Activated CD4-positive, CD25-positive, alpha-beta regulatory T cell treated with anti-CD3 and anti-CD28 coated beads, Interleukin-2, amount 50 U/mL, for 72 hours (primary cell): ENCODE measurements around the gene CHAC1.
"Not testable (repeated sequence)": the region's sequence is repeated elsewhere in the genome, so short reads cannot be mapped to it uniquely, and the experiment has no call there.

Experiments
- DNase-seq: peaks from one replicate; pipeline ENCODE4 v3.0.0; 2021

Gene CHAC1

DNA sequence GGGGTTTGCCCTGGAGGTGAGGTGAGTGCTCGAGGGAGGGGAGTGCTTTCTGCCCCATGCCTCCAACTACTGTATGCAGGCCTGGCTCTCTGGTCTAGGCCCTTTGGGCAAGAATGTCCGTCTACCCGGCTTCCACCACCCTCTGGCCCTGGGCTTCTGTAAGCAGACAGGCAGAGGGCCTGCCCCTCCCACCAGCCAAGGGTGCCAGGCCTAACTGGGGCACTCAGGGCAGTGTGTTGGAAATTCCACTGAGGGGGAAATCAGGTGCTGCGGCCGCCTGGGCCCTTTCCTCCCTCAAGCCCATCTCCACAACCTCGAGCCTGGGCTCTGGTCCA is 14.8 kb upstream of the CHAC1 start:
- no peak for DNase-seq

DNA sequence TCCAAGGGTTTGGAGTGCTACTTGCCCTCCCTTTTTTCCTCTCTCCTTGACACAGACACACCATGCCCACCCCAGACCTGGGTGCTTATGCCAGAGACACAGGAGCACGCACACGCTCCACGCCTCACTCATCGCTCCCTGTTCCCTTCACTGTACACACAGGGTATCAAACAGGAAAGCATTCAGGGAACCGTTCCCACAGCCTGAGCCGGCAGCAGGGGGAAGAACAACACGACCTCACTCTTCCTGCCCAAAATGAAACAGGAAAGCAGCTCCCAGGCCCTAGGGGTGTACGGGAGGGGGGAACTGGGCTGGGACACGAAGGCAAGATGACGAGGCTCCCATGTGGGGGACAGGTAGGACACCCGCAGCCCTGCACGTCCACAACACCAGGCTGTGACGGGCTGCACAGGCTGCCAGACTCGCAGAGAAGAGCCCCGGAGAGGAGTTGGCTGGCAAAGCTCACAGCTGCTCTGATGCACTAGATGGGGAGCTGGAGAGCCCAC is 12.9 kb upstream of the CHAC1 start:
- DNase-seq, result no peak

DNA sequence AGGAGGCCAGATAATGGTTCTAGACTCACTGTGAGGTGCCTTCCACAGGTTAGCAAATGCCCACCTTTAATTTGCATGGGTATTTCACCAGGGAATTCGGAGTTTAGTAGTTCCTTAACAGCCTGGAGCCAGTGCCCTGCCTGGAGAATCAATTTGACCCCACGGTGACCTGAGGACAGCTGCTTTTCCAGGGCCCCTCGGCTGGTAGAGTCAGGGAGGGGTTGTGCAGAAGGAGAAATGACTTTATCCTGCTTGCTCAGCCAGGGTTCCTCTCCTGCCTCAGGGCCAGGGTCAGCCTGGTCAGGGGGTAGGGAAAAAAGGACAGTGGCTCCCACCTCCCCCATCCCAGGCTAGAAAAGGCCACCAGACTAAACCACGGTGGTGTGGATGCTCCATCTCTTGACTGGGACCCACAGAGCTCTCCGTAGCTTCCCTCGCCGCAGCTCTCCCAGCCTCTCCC is 12.2 kb upstream of the CHAC1 start:
- DNase-seq, result no peak

DNA sequence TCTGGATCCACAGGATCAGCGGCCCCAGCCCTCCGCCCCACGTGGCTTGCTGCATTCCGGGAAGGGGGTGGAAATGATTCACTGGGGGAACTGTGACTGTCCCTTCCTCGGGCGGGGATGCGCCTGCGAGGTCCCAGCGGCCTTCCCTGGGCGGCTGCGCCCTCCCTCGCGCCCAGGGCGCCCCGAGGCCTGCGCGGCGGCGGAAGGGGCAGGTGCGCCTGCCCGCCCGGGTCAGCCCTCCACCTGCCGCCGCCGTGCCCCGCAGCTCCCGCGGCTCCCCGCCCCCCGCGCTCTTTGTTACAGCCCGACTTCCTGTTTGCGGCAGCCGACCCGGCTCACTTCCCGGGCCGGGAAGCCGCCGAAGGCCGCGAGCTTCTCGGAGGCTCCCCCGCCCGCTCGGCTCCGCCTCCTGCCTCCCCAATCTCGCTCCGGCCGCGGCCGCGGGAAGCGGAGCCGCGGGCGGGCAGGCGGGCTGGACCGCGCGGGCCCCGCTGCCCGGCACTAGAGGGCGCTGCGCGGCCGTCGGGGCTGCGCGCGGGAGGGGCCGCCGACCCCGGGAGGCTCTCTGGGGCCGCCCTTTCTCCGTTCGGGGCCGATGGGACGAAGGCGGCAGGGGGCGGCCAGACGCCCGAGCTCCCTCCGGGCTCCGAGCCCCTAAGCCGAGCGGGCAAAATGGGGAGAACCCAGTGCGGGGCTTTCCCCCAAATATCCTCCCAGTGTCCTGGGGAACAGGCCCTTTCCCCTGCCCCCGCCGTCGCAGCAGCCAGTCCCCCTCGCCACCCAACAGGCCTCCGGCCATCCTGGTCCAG is 11.5 kb upstream of the CHAC1 start:
- DNase-seq, result peak; percentile 76

DNA sequence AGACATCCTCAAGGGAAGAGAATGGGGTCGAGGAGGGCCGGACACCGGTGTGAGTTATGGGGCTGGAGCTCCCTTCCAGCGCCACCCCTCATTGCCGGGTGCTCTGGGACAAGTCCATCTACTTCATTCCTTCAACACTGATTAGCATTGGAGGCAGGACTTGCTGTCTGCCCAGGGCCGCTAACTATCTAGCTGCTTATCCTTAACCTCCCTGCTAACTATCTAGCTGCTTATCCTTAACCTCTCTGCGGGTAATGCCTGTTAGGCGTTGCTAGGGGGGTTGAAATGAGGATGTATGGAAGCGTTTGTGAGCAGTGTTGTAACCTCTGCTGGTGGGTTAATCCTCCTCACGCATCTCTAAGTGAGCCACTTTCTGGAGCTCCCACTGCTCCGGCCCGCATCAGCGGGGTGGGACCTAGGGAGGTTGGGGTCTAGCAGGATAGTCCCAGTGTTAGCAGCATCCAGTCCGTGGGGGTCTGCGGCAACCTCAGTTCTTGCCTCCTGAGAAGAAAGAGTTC is 10.9 kb upstream of the CHAC1 start:
- DNase-seq, result no peak

DNA sequence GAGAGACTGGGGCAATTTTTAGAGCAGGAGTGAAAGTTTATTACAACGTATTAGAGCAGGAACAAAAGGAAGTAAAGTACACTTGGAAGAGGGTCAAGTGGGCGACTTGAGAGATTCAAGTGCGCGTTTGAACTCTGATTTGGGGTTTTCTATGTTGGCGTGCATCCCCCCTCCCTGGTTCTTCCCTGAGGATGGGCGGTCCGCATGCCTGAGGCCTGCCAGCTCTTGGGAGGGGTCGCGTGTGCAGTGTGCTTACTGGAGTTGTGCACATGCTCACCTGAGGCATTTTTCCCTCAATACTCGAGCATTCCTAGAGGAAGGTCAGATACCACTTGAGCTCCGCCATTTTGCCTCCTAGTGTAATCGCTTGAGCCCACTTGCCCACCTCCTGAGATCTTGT is 10.4 kb upstream of the CHAC1 start:
- DNase-seq, result no peak

DNA sequence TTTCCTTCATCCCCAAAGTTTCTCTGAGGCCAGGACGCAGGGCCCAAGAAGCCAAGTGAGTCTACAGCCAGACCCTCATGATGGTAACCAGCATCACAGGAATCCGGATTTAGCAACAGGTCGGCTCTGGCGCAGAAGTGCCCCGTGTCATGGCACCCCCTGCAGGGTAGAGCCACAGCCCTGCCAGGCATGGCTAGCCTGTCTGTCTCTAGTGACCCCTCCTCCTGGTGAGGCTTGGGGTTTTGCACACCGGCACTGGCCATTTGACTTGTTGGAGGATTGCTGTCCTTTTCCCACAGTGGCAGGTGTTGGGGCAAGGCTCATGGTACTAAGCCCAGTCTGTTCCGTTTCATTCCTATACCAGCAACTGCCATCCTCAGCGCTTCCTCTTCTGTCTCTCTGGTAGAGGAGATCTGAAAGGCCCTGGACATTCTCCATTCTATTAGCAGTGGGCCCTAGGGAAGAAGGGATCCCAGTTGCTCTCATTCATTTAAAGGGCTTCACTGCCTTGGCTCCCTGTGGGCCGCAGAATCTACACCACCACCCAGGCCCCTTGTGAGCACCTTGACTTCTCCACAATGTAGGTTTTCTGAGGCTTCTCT is 9.4 kb upstream of the CHAC1 start:
- DNase-seq, result no peak

DNA sequence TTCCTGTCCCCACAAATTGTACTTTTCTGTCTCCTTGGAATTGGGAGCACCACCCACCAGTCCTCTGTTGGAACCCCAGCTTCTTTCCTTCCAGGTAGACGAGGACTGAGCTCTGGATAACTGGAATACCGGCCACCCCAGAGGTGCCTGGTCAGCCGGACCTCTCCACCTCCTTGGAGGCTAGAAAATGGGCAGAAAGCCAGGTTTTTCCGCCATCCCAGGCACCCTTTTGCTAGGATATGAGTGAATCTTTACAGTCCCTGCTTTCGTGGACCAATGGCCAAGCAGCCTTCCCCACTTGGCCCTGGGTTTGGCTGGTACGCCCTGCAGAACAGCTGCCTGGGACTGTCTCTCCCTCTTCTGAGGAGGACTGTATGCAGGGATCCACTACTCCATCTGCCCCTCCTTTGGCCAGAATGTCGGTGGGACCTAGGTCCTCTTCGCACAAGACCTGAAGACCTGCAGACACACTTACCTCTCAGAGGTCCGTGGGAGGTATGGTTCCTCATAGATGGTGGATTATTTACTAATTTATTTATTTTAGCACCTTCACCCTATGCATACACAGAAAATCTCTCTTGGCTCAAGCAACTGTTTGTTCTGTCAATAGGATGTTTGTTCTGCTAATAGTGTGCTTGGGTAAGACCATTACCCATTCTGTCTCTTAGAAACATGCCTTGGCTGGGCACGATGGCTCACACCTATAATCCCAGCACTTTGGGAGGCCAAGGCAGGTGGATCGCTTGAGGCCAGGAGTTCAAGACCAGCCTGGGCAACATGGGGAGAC is 8.6 kb upstream of the CHAC1 start:
- DNase-seq, result no peak

DNA sequence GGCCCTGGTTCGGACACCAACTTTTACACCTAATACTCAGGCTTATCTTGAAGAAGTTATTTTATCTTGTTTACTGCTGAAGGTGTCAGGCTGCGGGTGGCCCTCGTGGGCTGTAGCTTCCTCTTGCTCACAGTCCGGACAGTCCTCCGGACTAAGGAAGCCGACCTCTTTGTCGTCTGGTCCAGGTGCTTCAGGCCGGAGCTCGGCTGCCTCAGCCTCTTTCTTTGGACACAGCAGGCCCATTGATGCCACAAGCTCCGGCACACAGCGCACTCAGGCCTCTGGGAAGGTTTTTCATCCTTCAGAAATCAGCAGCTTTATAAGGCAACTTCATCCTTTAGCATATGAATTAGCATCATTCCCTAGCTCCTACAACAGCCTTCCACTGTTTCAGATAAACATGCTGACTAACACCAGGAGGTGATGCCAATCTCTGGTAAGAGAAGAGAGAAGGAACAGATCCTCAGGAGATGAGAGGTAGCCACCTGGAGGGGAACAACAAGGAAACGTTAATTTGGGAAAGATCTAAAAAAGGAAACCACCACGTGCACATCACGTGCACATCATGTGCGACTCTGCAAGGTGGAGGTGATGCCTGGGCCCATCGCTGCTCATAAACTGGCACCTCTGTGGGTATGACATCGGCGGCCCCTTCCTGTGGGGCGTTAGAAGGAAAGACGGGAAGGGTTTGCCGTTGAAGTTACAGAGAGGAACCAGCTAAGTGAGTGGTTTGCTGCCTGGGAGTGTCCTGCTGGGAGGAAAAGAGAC is 4.4 kb upstream of the CHAC1 start:
- no peak for DNase-seq

DNA sequence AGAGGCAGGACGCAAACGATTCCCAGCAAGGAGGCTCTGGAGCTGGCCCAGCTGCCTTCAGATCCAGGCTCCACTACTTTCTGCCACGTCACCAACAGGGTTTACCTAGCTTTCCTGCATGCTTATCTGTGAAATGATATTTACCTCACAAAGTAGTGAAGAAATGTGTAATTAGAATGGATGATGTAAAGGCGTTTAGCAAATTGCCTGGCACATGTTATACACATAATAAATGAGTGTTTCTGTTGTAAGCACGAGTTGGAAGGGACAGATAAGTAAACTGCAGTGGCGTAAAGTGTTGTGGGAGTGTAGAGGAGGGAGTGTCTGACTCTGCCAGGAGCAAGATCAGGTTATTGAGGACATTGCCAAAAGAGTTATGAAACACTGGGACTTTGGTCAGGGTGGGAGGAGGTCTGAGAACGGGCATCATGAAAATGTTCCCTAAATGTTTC is 3.5 kb upstream of the CHAC1 start:
- DNase-seq, result no peak

DNA sequence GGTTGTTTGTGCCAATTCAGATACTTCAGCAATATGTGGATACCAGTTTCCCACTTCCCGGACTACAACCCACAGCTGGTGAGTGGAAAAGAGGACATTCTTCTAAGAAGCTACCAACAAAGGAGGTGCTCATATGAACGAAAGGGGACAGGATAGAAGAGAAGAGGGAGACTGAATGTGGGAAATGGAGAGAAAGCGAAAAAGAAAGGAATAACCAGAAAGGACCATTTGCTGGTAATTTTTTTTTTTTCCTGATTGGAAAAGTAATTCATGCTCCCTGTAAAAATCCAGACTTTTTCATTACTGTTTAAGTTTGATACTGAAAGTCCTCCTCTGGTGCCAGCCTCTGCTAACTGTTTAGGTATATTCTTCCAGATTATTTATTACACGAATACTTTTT is 1.5 kb upstream of the CHAC1 start:
- DNase-seq, result no peak

DNA sequence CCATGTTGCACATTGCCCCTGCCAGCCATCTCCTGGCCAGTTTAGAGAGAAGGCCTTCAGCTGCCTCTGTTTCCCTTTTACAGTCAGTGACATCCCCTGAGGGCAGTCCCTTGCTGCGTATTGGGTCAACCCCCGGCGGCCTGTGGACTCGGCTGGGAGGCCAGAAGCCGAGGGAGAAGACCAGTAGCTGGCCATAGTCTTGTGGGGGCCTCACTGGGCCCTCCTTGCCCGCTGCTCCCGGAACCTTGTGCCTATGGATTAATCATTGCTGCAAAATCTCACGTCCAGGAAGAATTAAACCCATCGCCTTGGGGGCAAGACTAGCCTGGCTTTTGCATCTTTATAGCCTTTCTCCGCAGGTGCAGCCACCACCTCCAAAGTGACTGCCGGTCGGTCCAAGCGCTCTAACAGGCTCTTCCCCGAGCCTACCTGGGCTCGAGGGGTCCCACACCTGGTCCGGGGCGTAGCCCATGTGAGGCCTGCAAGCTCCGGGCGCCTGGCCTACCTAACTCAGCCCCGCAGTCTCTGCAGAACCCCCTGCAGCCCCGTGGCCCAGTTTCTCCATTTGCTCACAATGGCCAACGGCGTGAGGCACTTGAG is 870 bp upstream of the CHAC1 start:
- no peak for DNase-seq

DNA sequence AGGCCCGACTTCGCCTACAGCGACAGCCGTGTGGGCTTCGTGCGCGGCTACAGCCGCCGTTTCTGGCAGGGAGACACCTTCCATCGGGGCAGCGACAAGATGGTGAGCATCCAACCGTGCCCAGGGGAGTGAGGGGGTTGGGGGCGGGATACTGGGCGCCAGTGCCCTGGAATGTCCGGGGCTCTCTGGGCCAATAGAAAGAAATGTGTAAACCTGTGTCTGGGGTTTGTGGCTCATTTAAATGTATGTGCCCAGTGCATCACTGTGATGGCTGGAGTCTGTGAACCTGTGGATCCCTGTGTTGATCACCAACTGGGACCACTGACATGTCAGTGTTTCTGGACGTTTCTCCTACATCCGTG is 423 bp downstream of the CHAC1 start:
- no peak for DNase-seq

DNA sequence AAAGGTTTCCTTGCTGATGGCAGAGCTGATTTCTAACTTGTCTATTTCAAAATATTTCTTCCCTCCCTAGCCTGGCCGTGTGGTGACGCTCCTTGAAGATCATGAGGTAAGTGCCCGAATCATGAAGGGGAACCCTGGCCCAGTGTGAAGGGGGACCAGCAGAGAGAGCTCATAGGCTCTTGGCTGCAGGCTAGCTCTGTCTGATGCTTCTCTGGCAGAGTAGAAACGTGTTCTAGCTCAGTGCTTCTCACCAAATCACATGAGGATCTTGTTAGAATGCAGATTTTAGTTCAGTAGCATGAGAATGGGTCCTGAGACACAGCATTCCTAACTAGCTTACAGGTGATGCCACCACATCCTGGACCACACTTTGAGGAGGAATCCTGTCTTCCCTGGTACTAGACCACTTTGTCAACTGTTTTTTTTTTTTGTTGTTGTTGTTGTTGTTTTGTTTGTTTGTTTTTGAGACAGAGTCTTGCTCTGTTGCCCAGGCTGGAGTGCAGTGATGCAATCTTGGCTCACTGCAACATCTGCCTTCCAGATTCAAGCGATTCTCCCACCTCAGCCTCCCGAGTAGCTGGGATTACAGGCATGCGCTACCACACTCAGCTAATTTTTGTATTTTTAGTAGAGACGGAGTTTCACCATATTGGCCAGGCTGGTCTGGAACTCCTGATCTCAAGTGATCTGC is 1.0 kb downstream of the CHAC1 start:
- not testable (repeated sequence) for DNase-seq

DNA sequence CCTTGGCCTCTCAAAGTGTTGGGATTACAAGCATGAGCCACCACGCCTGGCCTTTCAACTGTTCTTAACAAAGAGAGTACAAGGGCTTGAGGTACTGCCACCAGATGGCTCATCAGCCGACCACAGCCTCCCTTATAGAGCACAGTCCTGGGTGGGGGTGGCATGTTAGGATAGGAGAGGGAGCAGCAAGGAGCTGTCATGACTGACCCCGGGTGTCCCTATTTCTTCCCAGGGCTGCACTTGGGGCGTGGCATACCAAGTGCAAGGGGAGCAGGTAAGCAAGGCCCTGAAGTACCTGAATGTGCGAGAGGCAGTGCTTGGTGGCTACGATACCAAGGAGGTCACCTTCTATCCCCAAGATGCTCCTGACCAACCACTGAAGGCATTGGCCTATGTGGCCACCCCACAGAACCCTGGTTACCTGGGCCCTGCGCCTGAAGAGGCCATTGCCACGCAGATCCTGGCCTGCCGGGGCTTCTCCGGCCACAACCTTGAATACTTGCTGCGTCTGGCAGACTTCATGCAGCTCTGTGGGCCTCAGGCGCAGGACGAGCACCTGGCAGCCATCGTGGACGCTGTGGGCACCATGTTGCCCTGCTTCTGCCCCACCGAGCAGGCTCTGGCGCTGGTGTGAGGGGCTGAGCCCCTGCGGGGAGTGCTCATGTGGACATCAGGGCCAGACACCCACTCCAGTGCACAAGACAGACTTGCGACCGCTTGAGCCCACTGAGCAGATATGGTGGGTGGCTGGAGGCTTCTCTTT is 2.1 kb downstream of the CHAC1 start:
- DNase-seq, result no peak

DNA sequence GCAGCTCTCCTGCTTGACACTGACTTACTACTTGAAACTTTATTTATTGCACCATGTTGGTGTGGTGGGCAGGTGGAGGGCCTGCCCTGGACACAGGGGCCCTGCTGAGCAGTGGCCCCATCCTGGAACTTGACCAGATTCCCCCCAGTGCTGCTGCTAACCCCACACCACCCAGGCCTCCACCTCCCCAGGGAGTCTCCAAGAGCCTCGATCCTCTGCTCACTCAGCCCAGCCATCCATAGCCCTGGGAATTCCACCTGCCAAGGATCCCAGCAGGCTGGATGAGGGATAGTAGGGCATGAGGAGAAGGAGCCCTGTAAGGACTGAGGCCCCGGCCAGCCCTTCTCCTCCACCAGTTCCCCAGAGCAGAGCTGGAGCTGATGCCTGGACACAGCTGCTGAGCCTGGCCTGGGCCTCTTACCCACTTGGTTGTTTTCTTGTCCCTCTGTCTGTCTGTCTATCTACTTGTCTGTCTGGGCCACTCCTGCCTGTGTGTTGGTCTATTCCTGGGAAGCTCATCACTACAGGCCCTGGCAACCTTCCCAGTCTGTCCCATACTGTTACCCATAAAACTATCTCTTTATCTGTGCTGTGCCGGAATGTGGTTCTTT is 2.8 kb downstream of the CHAC1 start:
- no peak for DNase-seq

DNA sequence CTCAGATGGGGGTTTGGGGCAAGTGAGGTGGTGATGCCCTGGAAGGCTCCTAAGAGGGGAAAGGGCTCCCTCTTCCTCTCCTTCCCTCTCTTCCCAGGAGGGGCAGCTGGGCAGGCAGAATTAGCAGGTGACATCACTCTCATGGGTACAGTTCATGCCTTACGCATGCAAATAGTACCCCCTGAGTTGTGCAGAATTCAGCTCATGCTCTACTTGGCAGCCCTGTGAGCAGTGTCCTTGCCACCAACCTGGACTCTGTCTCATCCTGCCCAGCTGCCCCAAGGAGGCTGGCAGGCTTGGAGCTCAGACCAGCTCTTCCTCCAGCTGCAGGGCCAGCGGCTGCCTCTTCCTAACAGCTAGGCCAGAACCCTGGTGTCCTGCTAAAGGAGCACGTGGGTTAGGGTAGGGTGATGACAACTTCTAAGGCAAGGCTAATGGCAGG is 3.3 kb downstream of the CHAC1 start:
- no peak for DNase-seq

DNA sequence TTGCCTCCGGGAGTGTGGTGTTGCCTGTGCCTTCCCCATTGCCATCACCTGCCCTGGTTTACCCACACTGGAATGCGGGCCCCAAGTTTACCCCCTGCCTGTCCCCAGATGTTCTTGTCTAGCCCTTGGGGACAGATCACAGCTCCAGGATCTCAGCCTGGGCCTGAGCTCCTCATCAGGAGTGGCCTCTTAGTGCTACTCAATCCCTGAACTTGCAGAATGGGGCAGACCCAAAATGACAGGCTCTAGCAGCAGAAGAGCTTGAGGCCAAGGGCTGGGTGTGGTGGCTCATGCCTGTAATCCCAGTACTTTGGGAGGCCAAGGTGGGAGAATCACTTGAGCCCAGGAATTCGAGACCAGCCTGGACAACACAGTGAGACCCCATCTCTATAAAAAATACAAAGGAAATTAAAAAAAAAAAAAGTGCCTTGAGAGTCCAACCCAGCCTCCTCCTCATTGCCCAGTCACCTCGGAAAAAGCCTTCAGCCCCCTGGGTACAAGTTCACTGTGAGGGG is 3.8 kb downstream of the CHAC1 start:
- DNase-seq, result no peak

DNA sequence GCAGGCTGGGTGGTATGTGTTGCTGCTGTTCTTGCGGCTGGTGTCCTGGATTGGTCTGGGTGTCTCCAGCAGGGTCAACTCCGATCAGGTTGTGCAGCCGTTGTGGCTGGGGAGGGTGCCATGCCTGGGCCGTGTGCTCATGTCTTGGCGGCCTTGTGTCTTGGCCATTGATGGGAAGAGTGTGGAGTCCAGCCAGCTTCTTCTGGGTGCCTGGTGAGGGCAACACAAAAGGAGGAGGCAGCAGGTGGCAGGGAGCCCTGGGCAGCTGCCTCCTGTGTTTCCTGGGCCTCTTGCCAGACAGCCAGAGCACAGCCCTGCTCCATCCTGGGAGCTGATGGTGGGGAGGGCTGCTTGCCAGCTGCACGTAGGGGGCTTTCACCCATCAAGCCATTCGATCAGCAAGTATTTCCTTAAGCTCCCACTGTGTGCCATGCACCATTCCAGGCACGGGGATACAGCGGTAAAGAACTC is 4.3 kb downstream of the CHAC1 start:
- no peak for DNase-seq

DNA sequence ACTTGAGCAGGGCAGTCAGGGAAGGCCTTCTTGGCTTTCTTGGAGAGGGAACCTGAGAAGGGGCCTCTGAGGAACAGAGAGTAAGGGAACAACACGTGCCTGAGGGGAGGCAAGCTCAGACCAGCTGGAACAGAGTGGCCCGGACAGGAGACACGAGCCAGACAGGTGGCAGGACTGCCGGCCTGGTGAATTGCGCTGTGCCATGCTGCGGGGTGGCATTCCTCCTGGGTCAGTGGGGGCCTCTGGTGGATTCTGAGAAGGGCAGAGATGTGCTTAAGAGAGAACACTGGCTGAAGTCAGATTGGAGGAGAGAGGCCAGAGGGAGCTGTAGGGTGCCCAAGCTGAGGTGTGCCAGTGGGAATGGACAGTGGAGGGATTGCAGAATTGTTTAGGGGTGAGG is 4.9 kb downstream of the CHAC1 start:
- DNase-seq, result no peak
